ENCODE measurements around the gene TBCD. TPM values are rescaled to one million over a fixed set of nuclear protein-coding genes. Genes with fewer than 3 reads are reported as not detected.

The TBCD gene
- total RNA-seq, 1 donor from 2014 or later, result 84.8 TPM

GRCh38 chr17:82845163-82845807 is 93.4 kb downstream of the TBCD start:
- H3K27me3 ChIP-seq (ENCODE audit: low read depth), result no peaks in the 10 kb centered on the region
- peaks cover 24% of the 10 kb centered on the region for H3K4me1 ChIP-seq
- H3K27ac ChIP-seq, result peak overlapping the region; percentile 69
- intact Hi-C loops (cut with DNase I), result no loop called here
- H3K4me3 ChIP-seq, result peak overlapping the region; percentile 56
- ATAC-seq, result peak; percentile 68 to 70
- no peaks in the 10 kb centered on the region for H3K36me3 ChIP-seq
- no peaks in the 10 kb centered on the region for H3K9me3 ChIP-seq
- no peak for TF ChIP-seq CTCF (IDR thresholded peaks at IDR 0.05)
- peak; percentile 73 for DNase-seq

DNA sequence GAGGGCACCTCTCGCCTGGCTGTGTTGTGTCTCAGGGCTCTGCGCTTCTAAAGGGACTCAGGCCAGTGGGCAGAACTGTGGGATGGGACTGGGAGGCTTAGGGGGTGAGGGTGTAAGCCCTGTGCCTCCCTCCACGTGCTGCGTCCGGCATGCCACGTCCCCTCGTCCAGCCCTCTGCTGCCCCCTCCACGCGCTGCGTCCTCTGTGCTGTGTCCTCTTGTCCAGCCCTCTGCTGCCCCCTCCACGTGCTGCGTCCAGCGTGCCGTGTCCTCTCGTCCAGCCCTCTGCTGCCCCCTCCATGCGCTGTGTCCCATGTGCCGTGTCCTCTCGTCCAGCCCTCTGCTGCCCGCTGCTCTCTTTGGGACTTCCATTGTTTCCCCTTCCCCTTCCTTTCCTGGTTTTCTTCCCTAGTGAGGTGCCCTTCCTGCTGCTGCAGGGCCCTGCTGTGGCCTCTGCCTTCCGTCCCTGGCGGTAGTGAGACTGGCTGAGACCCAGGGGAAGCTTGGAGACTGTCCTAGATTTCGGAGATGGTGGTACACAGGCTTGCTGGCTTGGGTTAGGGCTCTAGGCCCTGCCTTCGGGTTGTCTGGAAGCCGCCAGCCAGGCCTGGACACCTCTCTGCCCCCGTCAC is 94.3 kb downstream of the TBCD start:
- ATAC-seq, result peak; percentile 51 to 62
- intact Hi-C loops (cut with DNase I), result no loop called here
- no peaks in the 10 kb centered on the region for H3K27me3 ChIP-seq (ENCODE audit: low read depth)
- peaks cover 24% of the 10 kb centered on the region for H3K4me1 ChIP-seq
- TF ChIP-seq CTCF (IDR thresholded peaks at IDR 0.05), result no peak
- H3K27ac ChIP-seq, result peak overlapping the region; percentile 56
- no peaks in the 10 kb centered on the region for H3K36me3 ChIP-seq
- no peak for DNase-seq
- H3K4me3 ChIP-seq, result peak overlapping the region; percentile 56
- no peaks in the 10 kb centered on the region for H3K9me3 ChIP-seq

GRCh38 chr17:82848022-82848592 is 96.2 kb downstream of the TBCD start:
- no peaks in the 10 kb centered on the region for H3K36me3 ChIP-seq
- H3K27me3 ChIP-seq (ENCODE audit: low read depth), result no peaks in the 10 kb centered on the region
- H3K9me3 ChIP-seq, result no peaks in the 10 kb centered on the region
- peak overlapping the region; percentile 43 for H3K4me3 ChIP-seq
- ATAC-seq (peak; percentile 88 to 91), DNase-seq (peak; percentile 85)
- H3K4me1 ChIP-seq, result peaks cover 24% of the 10 kb centered on the region
- intact Hi-C loops (cut with DNase I), result no loop called here
- H3K27ac ChIP-seq, result peak overlapping the region; percentile 78
- TF ChIP-seq CTCF (IDR thresholded peaks at IDR 0.05), result no peak

- intact Hi-C loops (cut with DNase I), result no loop called here
- Histone ChIP-seq H3K27me3 (ENCODE audit: low read depth) (no peaks in the 10 kb centered on the region), H3K4me3 (no peak overlapping the region), H3K36me3 (no peaks in the 10 kb centered on the region), H3K27ac (no peak overlapping the region), H3K9me3 (no peaks in the 10 kb centered on the region), H3K4me1 (peaks cover 24% of the 10 kb centered on the region)
- TF ChIP-seq CTCF (IDR thresholded peaks at IDR 0.05), result no peak
- ATAC-seq, result no peak
- DNase-seq, result no peak
Measured at GRCh38 chr17:82849076-82849945, 97.4 kb downstream of the TBCD start.

- H3K4me3 ChIP-seq, result no peak overlapping the region
- no peak for ATAC-seq
- intact Hi-C loops (cut with DNase I), result no loop called here
Measured at GRCh38 chr17:82851381-82851780, 99.5 kb downstream of the TBCD start.

More at GRCh38 chr17:82851381-82851780, 99.5 kb downstream of the TBCD start:
- no peaks in the 10 kb centered on the region for H3K27me3 ChIP-seq (ENCODE audit: low read depth)
- H3K4me1 ChIP-seq, result peaks cover 21% of the 10 kb centered on the region
- H3K9me3 ChIP-seq, result no peaks in the 10 kb centered on the region
- TF ChIP-seq CTCF (IDR thresholded peaks at IDR 0.05), result no peak
- H3K27ac ChIP-seq, result no peak overlapping the region
- peak; percentile 39 for DNase-seq
- H3K36me3 ChIP-seq, result peaks cover 3% of the 10 kb centered on the region

Measured in lower lobe of right lung (tissue), 2 donors.